KMS-11 (cell line): ENCODE measurements around the gene PARPBP.

Source experiments
- H2AFZ ChIP-seq: fragments of 200-600 bp; sonication (generic); 2 replicates; pipeline ENCODE4 v1.6.1; 2016; ENCODE audit warnings: antibody characterized with exemption, mixed run types, low read depth
- H3K27ac ChIP-seq: fragments of 200-600 bp; sonication (generic); 2 replicates; pipeline ENCODE4 v1.6.1; 2016; ENCODE audit warnings: mild to moderate bottlenecking, mixed run types
- H3K27me3 ChIP-seq: fragments of 200-600 bp; sonication (generic); 2 replicates; pipeline ENCODE4 v1.6.1; 2017; ENCODE audit warnings: mild to moderate bottlenecking, low read depth, mixed run types, moderate library complexity; ENCODE audit not compliant: insufficient read depth
- H3K36me3 ChIP-seq: fragments of 200-600 bp; sonication (generic); 2 replicates; pipeline ENCODE4 v1.6.1; 2017; ENCODE audit warnings: mild to moderate bottlenecking, mixed run types; ENCODE audit not compliant: insufficient read depth
- H3K4me1 ChIP-seq: fragments of 200-600 bp; sonication (generic); 2 replicates; pipeline ENCODE4 v1.6.1; 2016; ENCODE audit warnings: mild to moderate bottlenecking, low read depth, mixed run types; ENCODE audit not compliant: poor library complexity, severe bottlenecking
- H3K4me2 ChIP-seq: fragments of 200-600 bp; sonication (generic); 2 replicates; pipeline ENCODE4 v1.7.0; 2016; ENCODE audit warnings: mild to moderate bottlenecking, mixed run types
- H3K4me3 ChIP-seq: fragments of 200-600 bp; sonication (generic); IDR thresholded peaks from 2 replicates; pipeline ENCODE4 v1.6.1; 2017; ENCODE audit warnings: low read depth, low read length, mixed read lengths; ENCODE audit not compliant: insufficient read depth
- H3K79me2 ChIP-seq: fragments of 200-600 bp; sonication (generic); 2 replicates; pipeline ENCODE4 v1.6.1; 2016; ENCODE audit warnings: low read depth, mixed run types; ENCODE audit not compliant: insufficient read depth
- H3K9ac ChIP-seq: fragments of 200-600 bp; sonication (generic); 2 replicates; pipeline ENCODE4 v1.6.1; 2016; ENCODE audit warnings: mild to moderate bottlenecking, mixed run types
- H4K20me1 ChIP-seq: fragments of 200-600 bp; sonication (generic); 2 replicates; pipeline ENCODE4 v1.6.1; 2016; ENCODE audit warnings: mild to moderate bottlenecking, mixed run types; ENCODE audit not compliant: insufficient read depth
- CTCF ChIP-seq: fragments of 200-600 bp; sonication (generic); conservative IDR thresholded peaks from 2 replicates; pipeline ENCODE4 v1.6.1; 2017; ENCODE audit warnings: low read depth, mild to moderate bottlenecking, antibody characterized with exemption, low read length, moderate library complexity, mixed read lengths

Gene PARPBP

DNA sequence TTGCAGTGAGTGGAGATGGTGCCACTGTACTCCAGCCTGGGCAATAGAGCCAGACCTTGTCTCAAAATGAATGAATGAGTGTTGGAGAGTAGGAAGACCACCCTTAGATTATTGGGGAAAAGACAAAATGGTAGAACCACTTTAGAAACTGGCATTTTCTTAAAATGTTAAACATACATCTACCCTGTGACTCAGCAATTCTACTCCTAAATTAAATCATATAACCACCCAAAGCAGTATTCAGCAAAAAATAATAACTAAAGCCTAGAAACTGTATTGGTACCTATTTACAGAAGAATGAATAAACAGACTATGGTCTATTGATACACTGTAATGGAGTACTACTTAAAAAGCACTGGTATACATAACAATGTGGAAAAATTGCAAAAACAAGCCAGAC is 9.2 kb upstream of the PARPBP start:
- H2AFZ ChIP-seq, result no peak overlapping the region
- no peak overlapping the region for H3K27ac ChIP-seq
- H3K4me1 ChIP-seq, result no peaks in the 10 kb centered on the region
- TF ChIP-seq CTCF, result no peak
- H3K4me2 ChIP-seq, result no peak overlapping the region
- no peak overlapping the region for H3K4me3 ChIP-seq
- no peaks in the 10 kb centered on the region for H4K20me1 ChIP-seq
- H3K9ac ChIP-seq, result no peak overlapping the region
- no peaks in the 10 kb centered on the region for H3K27me3 ChIP-seq
- no peaks in the 10 kb centered on the region; the same call in 1 of the 2 replicates for H3K36me3 ChIP-seq
- no peaks in the 10 kb centered on the region for H3K79me2 ChIP-seq

- Histone ChIP-seq H4K20me1 (no peaks in the 10 kb centered on the region), H3K4me2 (no peak overlapping the region), H2AFZ (no peak overlapping the region), H3K27me3 (no peaks in the 10 kb centered on the region), H3K79me2 (no peaks in the 10 kb centered on the region; the same call in 1 of the 2 replicates), H3K4me1 (peaks cover 6% of the 10 kb centered on the region), H3K27ac (no peak overlapping the region), H3K4me3 (no peak overlapping the region), H3K36me3 (no peaks in the 10 kb centered on the region), H3K9ac (no peak overlapping the region)
- TF ChIP-seq CTCF, result no peak
These were observed 5.8 kb upstream of the PARPBP start for GRCh38 chr12:102114212-102114611.

- no peaks in the 10 kb centered on the region for H3K36me3 ChIP-seq
- H3K27ac ChIP-seq, result no peak overlapping the region
- no peak overlapping the region for H2AFZ ChIP-seq
- H3K79me2 ChIP-seq, result peaks cover 10% of the 10 kb centered on the region
- H3K4me1 ChIP-seq, result peaks cover 6% of the 10 kb centered on the region
- H3K27me3 ChIP-seq, result no peaks in the 10 kb centered on the region
- H4K20me1 ChIP-seq, result no peaks in the 10 kb centered on the region
- no peak for TF ChIP-seq CTCF
- no peak overlapping the region for H3K9ac ChIP-seq
- H3K4me3 ChIP-seq, result no peak overlapping the region
- no peak overlapping the region for H3K4me2 ChIP-seq
These were observed 3.6 kb upstream of the PARPBP start for GRCh38 chr12:102116392-102116791.

- TF ChIP-seq CTCF, result no peak
These were observed 1.1 kb upstream of the PARPBP start for GRCh38 chr12:102118874-102119273.

More at GRCh38 chr12:102118874-102119273, 1.1 kb upstream of the PARPBP start:
- Histone ChIP-seq H4K20me1 (no peaks in the 10 kb centered on the region), H3K4me1 (peaks cover 23% of the 10 kb centered on the region), H3K9ac (no peak overlapping the region), H2AFZ (no peak overlapping the region), H3K4me3 (no peak overlapping the region), H3K36me3 (no peaks in the 10 kb centered on the region), H3K27ac (no peak overlapping the region), H3K79me2 (peaks cover 29% of the 10 kb centered on the region), H3K27me3 (no peaks in the 10 kb centered on the region), H3K4me2 (peak overlapping the region; percentile 93; the same call in 1 of the 2 replicates)
